ENCODE data around the gene RNPC3.

- TF ChIP-seq POLR2A (IDR thresholded peaks at IDR 0.05) = no peak
- TF ChIP-seq POLR2AphosphoS5 (IDR thresholded peaks at IDR 0.05) = no peak
- TF ChIP-seq CTCF (IDR thresholded peaks at IDR 0.05) = no peak
- TF ChIP-seq EP300 (IDR thresholded peaks at IDR 0.05) = no peak
Measured at GRCh38 chr1:103513711-103514110, 11.8 kb upstream of the RNPC3 start.

Data from upper lobe of left lung (tissue), 4 donors.